GM18873 (cell line): ENCODE measurements around the gene XKR7.
"Not testable (repeated sequence)": the region's sequence is repeated elsewhere in the genome, so short reads cannot be mapped to it uniquely, and the experiment has no call there.

Source experiments
- ATAC-seq: cut with Tn5 transposase; IDR thresholded peaks from one replicate; pipeline ENCODE4 v1.9.1; 2021; ENCODE audit warnings: mild to moderate bottlenecking, moderate library complexity, moderate number of reproducible peaks; ENCODE audit not compliant: unreplicated experiment, low FRiP score

XKR7 gene, protein sequence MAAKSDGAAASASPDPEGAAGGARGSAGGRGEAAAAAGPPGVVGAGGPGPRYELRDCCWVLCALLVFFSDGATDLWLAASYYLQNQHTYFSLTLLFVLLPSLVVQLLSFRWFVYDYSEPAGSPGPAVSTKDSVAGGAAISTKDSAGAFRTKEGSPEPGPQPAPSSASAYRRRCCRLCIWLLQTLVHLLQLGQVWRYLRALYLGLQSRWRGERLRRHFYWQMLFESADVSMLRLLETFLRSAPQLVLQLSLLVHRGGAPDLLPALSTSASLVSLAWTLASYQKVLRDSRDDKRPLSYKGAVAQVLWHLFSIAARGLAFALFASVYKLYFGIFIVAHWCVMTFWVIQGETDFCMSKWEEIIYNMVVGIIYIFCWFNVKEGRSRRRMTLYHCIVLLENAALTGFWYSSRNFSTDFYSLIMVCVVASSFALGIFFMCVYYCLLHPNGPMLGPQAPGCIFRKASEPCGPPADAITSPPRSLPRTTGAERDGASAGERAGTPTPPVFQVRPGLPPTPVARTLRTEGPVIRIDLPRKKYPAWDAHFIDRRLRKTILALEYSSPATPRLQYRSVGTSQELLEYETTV

DNA sequence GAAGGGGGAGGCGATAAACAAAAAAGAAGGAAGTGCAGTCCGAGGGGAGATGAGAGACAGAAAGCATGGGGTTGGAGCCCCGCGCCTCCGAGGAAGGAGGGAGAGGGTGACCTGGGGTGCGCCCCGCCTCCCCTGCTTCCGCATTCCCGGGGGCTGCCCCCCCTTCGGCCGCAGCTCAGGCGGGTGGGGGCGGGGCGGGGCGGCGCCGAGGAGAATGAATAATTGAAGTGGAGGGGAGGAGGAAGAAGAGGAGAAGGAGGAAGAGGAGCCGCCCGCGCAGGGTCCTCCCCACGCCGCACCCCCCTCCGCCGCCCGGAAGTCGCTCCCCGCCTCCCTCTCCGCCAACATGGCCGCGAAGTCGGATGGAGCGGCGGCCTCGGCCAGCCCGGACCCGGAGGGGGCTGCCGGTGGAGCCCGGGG, at the start of gene XKR7:
Gene XKR7, plus strand, starts transcription at position 322 of the 420 bp plus-strand sequence. Its CDS starts 25 bp downstream, at position 347.
- ATAC-seq: no peak

DNA sequence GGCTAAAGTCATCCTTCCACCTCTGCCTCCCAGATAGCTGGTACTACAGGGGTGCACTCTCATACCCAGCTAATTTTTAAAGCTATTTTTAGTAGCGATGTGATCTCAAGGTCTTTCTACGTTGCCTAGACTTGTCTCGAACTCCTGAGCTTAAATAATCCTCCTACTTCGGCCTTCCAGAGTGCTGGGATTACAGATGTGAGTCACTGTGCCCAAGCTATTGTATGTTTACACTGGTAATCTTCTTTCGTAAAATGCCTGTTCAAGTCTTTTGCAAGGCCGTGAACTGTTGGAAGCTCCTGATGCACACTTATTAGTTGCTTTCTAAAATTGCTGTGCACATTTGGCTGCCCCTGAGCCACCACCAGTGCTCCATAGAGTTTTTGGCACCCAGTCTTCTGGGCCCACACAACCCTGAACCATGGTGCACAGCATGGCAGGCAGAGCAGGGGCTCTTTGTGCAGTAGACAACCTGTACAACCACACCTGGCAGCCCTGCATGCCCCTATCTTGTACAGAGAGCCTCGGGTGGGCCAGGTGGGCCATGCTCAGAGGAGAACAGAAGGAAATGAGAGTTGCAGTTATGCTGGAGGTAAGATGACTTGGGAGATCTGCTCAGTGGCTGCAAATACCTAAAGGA, 49.4 kb upstream of the XKR7 start:
- no peak for ATAC-seq

DNA sequence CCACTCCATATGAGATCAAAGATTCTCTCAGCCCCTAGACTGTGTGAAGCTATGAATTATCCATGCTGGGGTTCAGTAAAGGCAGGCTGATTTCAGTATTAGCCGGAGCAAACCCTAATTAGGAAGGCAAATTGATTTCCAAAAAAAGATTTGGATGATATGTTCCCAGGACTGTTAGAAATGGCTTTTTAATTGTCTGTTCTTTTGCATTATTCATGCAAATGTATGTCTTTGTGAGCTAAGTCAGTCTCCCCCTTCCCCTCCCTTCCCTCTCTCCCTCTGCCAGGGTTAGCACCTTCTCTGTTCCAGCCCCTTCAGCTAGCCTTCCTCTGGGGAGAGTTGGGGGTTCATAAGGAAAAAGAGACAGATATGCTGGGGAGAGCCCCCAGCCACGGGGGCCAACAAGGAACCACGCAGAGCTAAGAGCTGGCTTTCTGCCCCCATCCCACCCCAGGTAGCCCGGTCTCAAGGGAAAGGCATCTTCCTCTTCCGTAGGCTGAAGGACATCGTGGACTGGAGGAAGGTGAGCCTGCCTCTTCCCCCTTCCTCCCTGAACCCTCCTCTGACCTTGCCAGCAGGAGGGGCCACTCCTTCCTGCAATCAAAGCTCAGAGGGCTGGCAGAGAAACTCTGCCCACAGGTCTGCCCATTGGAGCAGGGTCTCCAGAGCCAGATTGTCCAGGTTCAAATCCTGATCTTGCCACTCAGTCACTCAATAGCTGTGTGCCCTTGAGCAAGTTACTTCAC, 48.4 kb upstream of the XKR7 start:
- ATAC-seq: no peak

GRCh38 chr20:31920275-31920855, 47.6 kb upstream of the XKR7 start:
- ATAC-seq: no peak

DNA sequence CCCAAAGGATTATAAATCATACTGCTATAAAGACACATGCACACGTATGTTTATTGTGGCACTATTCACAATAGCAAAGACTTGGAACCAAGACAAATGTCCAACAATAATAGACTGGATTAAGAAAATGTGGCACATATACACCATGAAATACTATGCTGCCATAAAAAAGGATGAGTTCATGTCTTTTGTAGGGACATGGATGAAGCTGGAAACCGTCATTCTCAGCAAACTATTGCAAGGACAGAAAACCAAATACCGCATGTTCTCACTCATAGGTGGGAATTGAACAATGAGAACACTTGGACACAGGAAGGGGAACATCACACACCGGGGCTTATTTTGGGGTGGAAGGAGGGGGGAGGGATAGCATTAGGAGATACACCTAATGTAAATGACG, 46.5 kb upstream of the XKR7 start:
- ATAC-seq: not testable (repeated sequence)

DNA sequence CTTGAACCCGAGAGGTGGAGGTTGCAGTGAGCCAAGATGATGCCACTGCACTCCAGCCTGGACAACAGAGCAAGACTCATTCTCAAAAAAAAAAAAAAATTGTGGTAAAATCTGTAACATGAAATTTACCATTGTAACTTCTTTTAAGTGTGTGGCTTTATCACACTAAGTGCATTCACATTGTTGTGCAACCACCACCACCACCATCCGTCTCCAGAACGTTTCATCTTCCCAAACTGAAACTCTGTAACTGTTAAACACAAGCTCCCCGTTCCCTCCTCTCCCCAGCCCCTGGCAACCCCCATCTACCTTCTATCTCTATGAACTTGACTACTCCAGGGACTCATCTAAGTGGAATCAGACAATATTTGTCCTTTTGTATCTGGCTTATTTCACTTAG, 45.8 kb upstream of the XKR7 start:
- no peak for ATAC-seq

GRCh38 chr20:31922588-31922987, 45.4 kb upstream of the XKR7 start:
- no peak for ATAC-seq

GRCh38 chr20:31923388-31924331, 44.3 kb upstream of the XKR7 start:
- no peak for ATAC-seq

GRCh38 chr20:31924561-31924960, 43.4 kb upstream of the XKR7 start:
- no peak for ATAC-seq

DNA sequence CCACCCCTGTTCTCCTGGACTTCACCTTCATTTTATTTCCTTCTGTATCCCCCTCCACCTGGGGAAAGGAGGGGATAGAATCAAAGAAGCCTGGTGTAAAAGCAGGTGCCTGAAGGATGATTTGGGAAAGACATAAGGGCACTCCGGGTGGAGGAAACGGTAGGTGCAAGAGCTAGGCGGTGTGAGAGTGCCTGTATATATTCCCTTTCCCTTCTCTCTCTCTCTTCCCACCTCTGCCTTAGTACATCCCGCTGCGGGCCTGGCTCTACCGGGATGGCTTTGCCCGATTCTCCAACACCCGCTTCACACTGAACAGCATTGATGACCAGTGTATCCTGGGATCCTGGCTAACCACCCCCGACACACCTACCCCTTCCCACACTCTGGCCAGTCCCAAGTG, 42.3 kb upstream of the XKR7 start:
- ATAC-seq: no peak

DNA sequence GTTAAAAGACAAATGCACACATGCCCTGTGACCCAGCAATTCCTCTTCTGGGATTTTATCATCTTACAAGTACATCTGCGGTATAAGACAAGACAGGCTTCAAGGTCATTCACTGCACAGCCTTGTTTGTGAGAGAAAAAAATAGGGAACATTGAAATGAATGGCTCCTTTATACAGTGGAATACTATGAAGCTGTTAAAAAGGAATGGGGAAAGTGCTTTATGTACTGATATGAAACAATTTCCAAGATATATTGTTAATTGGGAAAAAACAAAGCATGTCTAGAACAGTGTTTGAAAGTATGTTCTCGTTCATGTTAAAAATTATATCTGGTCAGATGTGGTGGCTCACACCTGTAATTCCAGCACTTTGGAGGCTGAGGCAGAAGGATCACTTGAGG, 41.5 kb upstream of the XKR7 start:
- no peak for ATAC-seq

DNA sequence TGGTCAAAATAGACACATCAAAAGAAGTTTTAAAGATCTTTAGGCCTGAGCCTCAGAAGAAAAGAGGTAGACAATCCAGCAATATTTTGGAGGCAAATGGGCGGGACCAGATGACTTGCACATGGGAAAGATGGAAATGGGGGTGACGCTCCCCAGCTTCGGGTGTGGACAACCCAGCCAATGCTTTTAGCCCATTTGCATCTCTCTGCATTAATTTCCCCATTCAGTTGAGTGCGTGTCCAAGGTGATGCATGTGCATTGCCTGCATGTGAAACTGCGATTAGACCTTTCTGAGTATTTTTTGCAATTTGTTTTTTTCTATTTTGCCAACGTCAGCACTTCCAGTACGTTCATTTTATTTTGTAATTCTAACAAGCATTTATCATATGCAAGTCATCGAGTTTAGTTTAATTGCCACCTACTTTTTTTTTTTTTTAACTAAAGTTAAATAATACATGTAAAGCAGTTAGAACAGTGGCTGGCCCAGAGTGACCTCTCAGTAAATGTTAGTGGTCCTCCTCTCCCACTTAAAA, 40.3 kb upstream of the XKR7 start:
- no peak for ATAC-seq

GRCh38 chr20:31929631-31930030, 38.3 kb upstream of the XKR7 start:
- ATAC-seq: not testable (repeated sequence)

DNA sequence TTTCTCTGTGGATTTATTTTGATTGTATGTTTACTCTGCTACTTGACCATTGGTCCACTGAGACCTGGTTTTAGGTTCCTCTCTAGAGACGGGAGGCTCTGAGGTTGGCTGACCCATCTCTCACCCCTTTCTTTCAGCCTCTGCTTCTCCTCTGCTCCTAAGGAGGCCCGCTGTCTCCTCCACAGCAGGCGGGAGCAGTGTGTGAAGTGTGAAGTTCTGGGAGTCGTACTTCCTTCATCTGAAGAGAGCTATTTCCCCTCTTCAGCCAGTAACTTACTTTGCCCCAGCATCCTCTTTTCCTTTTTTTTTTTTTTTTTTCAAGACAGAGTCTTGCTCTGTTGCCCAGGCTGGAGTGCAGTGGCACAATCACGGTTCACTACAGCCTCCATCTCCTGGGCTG, 37.2 kb upstream of the XKR7 start:
- ATAC-seq: no peak

DNA sequence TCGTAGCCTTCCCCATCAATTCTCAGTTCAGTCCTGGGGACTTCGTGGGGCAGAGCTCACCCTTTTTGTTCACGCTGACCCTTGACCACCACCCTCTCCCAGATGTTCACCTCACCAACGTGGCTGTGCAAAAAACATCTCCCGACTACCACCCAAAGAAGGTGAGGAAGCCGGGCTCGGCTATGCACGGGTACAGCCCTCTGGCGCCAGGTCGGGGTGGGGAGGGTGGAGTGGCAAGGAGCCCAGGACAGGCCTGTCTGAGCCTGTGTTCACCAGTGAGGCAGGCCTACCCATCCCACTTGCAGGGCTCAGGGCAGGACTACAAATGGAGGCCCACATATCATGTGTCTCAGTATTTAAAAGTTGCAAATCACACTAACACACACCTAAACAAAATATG, 34.3 kb upstream of the XKR7 start:
- ATAC-seq: no peak

DNA sequence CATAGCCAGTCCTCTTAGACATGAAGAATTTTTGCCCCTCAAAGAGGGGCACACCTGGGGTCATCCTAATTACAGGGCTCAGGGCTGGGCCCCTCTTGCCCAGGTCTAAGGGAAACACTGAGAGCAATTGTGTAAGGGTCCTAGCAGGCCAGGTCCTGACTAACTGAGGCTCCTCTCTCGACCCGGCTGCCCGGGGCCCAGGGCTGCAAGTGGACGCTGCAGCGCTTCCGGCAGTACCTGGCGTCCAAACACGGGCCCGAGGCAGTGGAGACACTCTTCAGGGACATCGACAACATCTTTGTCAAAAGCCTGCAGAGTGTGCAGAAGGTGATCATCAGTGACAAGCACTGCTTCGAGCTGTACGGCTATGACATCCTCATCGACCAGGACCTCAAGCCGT, 33.5 kb upstream of the XKR7 start:
- no peak for ATAC-seq

DNA sequence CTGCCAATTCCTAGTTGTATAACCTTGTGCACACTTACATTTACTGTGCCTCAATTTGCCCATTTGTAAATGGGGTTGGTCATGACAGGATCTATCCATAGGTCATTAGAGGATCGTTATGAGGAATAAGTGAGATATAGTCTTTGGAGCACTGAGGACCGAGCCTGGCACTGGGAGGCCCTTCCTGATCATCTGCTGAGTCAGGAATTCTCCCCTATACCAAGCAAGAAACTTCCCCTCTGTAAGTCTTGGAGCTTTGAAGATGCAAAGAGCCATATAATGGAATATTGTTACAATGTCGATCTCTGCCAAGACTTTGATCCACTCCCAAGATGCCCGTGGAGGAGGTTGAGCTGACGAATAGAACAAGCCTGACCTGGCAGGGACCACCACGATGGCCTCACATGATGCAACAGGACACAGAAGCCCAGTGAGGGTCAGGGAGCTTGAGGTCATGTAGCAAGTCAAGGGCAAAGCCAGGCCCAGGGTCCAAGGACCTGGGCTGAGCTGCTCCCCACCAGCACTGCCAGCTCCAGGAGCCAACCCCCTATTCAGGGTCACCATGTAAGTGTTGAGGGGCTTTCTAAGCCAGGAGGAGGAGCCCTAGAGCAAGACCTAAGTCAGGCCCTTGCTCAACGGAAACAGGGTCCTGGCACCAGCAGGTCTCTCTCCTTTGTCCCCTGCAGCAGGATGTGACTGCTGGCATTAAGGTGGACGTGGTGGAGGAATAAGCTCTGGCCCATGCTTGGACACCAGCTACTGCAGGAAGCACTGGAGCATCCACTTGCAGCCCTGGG, 32.8 kb upstream of the XKR7 start:
- ATAC-seq: no peak

DNA sequence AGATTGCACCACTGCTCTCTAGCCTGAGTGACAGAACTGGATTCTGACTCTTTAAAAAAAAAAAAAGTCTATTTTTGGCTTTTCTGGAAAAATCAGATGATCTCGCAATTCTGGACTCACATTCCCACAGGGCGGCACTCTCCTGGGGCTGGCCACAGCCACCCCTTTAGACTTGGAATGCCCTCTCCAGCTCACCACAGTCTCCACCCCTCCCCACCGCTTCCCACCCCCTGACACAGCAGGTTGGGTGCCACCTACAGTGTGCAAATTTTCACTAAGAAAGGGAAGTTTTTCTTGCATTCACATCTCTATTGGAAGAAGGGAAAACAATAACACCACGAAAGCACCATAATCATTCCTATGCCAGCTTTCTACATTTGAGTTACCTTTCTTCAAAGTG, 31.5 kb upstream of the XKR7 start:
- no peak for ATAC-seq

DNA sequence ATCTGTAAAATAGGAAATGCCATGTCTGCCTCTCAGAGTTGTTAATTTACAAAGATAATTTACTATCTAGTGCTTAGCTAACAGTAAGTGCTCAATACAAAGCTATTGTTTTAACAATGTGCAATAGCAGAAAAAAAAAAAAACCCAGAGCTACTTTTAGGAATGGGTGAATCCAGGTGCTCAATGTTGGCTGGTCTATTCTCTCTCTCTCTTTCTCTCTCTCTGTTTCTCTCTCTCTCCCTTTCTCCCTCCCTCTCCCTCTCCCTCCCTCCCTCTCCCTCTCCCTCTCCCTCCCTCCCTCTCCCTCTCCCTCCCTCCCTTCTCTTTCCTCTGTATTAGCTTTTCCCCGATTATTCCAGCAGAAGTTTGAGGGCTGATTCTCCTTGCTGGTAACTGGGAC, 30.1 kb upstream of the XKR7 start:
- no peak for ATAC-seq
